ENCODE measurements around the gene PIK3R2.
"Not testable (repeated sequence)": the region's sequence is repeated elsewhere in the genome, so short reads cannot be mapped to it uniquely, and the experiment has no call there.

PIK3R2 gene

GRCh38 chr19:18152817-18153555 lies at the start of gene PIK3R2:
TSS of gene PIK3R2 (plus strand) at chr19:18153163. CDS start at chr19:18155880, 2,717 bp downstream.
- peak; percentile 100 for DNase-seq (ENCODE audit: low read depth in 2 of 2)

- DNase-seq (ENCODE audit: low read depth in 2 of 2) = no peak
Observed at GRCh38 chr19:18104793-18105131, 48.2 kb upstream of the PIK3R2 start.

GRCh38 chr19:18105259-18105658 lies 47.7 kb upstream of the PIK3R2 start:
- not testable (repeated sequence) for DNase-seq (ENCODE audit: low read depth in 2 of 2)

GRCh38 chr19:18107235-18107634 lies 45.7 kb upstream of the PIK3R2 start:
- DNase-seq (ENCODE audit: low read depth in 2 of 2) = no peak

GRCh38 chr19:18108897-18109296 lies 44.1 kb upstream of the PIK3R2 start:
- no peak for DNase-seq (ENCODE audit: low read depth in 2 of 2)

GRCh38 chr19:18109341-18109732 lies 43.6 kb upstream of the PIK3R2 start:
- DNase-seq (ENCODE audit: low read depth in 2 of 2) = no peak

- no peak for DNase-seq (ENCODE audit: low read depth in 2 of 2)
Observed at GRCh38 chr19:18109733-18110608, 43.0 kb upstream of the PIK3R2 start.

- no peak for DNase-seq (ENCODE audit: low read depth in 2 of 2)
Observed at GRCh38 chr19:18110609-18111232, 42.2 kb upstream of the PIK3R2 start.

GRCh38 chr19:18112989-18113478 lies 39.9 kb upstream of the PIK3R2 start:
- peak in 1 of 2 donors; percentile 74 for DNase-seq (ENCODE audit: low read depth in 2 of 2)

GRCh38 chr19:18113827-18114226 lies 39.1 kb upstream of the PIK3R2 start:
- DNase-seq (ENCODE audit: low read depth in 2 of 2) = no peak

- no peak for DNase-seq (ENCODE audit: low read depth in 2 of 2)
Observed at GRCh38 chr19:18114483-18114882, 38.5 kb upstream of the PIK3R2 start.

- no peak for DNase-seq (ENCODE audit: low read depth in 2 of 2)
Observed at GRCh38 chr19:18117364-18117691, 35.6 kb upstream of the PIK3R2 start.

GRCh38 chr19:18117692-18118378 lies 35.1 kb upstream of the PIK3R2 start:
- DNase-seq (ENCODE audit: low read depth in 2 of 2) = peak; percentile 84 to 91

GRCh38 chr19:18118420-18119012 lies 34.4 kb upstream of the PIK3R2 start:
- no peak for DNase-seq (ENCODE audit: low read depth in 2 of 2)

GRCh38 chr19:18119013-18119716 lies 33.8 kb upstream of the PIK3R2 start:
- no peak for DNase-seq (ENCODE audit: low read depth in 2 of 2)

GRCh38 chr19:18119717-18120105 lies 33.3 kb upstream of the PIK3R2 start:
- DNase-seq (ENCODE audit: low read depth in 2 of 2) = no peak

- no peak for DNase-seq (ENCODE audit: low read depth in 2 of 2)
Observed at GRCh38 chr19:18120127-18120526, 32.8 kb upstream of the PIK3R2 start.

- no peak for DNase-seq (ENCODE audit: low read depth in 2 of 2)
Observed at GRCh38 chr19:18121166-18121565, 31.8 kb upstream of the PIK3R2 start.

- DNase-seq (ENCODE audit: low read depth in 2 of 2) = no peak
Observed at GRCh38 chr19:18122424-18122823, 30.5 kb upstream of the PIK3R2 start.

GRCh38 chr19:18122860-18123795 lies 29.8 kb upstream of the PIK3R2 start:
- DNase-seq (ENCODE audit: low read depth in 2 of 2) = no peak

Data from stimulated activated CD4-positive, alpha-beta T cell treated with anti-CD3 and anti-CD28 coated beads, Interleukin-15, amount 100 ng/mL, for 48 hours (primary cell).